GM13976 (cell line): ENCODE results near the gene TMPRSS9.

ENCODE experiments used
- DNase-seq: peaks from one replicate; pipeline ENCODE4 v3.0.0; 2012; ENCODE audit warnings: low spot score
- CTCF ChIP-seq: IDR thresholded peaks from 2 replicates; pipeline ENCODE4 v1.5.1; 2012; ENCODE audit warnings: borderline replicate concordance, mild to moderate bottlenecking; ENCODE audit not compliant: insufficient read depth; ENCODE audit errors: extremely low read depth, missing control alignments, control extremely low read depth
- in situ Hi-C: fragments of 300-500 bp; cut with MboI; formaldehyde crosslinking; loops from one replicate; pipeline ENCODE4 v1.12.0; 2022; ENCODE audit warnings: low sequenced_read_pairs, mixed read lengths, inconsistent platforms; ENCODE audit not compliant: unreplicated experiment

Gene TMPRSS9

GRCh38 chr19:2350656-2351055, 9.4 kb upstream of the TMPRSS9 start:
- DNase-seq, result no peak
- in situ Hi-C loops, result no loop called here
- no peak for TF ChIP-seq CTCF

GRCh38 chr19:2351591-2351990, 8.5 kb upstream of the TMPRSS9 start:
- DNase-seq, result no peak
- in situ Hi-C loops, result no loop called here
- TF ChIP-seq CTCF, result no peak

GRCh38 chr19:2352121-2352520, 7.9 kb upstream of the TMPRSS9 start:
- in situ Hi-C loops, result no loop called here

GRCh38 chr19:2353159-2353886, 6.7 kb upstream of the TMPRSS9 start:
- DNase-seq, result no peak
- in situ Hi-C loops, result no loop called here
- TF ChIP-seq CTCF, result no peak

More at GRCh38 chr19:2352121-2352520, 7.9 kb upstream of the TMPRSS9 start:
- TF ChIP-seq CTCF, result no peak
- no peak for DNase-seq

- in situ Hi-C loops, result no loop called here
- no peak for DNase-seq
- TF ChIP-seq CTCF, result no peak
These were observed 6.0 kb upstream of the TMPRSS9 start for GRCh38 chr19:2353887-2354592.

GRCh38 chr19:2354670-2355069, 5.4 kb upstream of the TMPRSS9 start:
- DNase-seq, result no peak
- in situ Hi-C loops, result no loop called here

More at GRCh38 chr19:2354670-2355069, 5.4 kb upstream of the TMPRSS9 start:
- TF ChIP-seq CTCF, result no peak
